Hepatocyte (in vitro differentiated cells): ENCODE measurements around the gene FAM193A. TPM values are rescaled to one million over a fixed set of nuclear protein-coding genes. Genes with fewer than 3 reads are reported as not detected.

Experiments
- DNase-seq: peaks from one replicate; pipeline ENCODE4 v3.0.0-alpha.2; 2016; ENCODE audit warnings: low spot score
- H2AFZ ChIP-seq: fragments of 200-600 bp; sonication (generic); 2 replicates; pipeline ENCODE4 v1.6.0; 2016; ENCODE audit warnings: antibody characterized with exemption, mild to moderate bottlenecking
- H3K27ac ChIP-seq: fragments of 200-600 bp; sonication (generic); 2 replicates; pipeline ENCODE4 v1.5.1; 2016; ENCODE audit warnings: mild to moderate bottlenecking
- H3K27me3 ChIP-seq: fragments of 200-600 bp; sonication (generic); 2 replicates; pipeline ENCODE4 v1.6.1; 2016
- H3K36me3 ChIP-seq: fragments of 200-600 bp; sonication (generic); replicated peaks from 2 replicates; pipeline ENCODE4 v1.5.1; 2016; ENCODE audit warnings: low read depth; ENCODE audit not compliant: insufficient read depth
- H3K4me1 ChIP-seq: fragments of 200-600 bp; sonication (generic); 2 replicates; pipeline ENCODE4 v1.5.1; 2016; ENCODE audit warnings: mild to moderate bottlenecking, moderate library complexity; ENCODE audit not compliant: insufficient read depth
- H3K4me2 ChIP-seq: fragments of 200-600 bp; sonication (generic); 2 replicates; pipeline ENCODE4 v1.6.0; 2016
- H3K4me3 ChIP-seq: fragments of 200-600 bp; sonication (generic); 2 replicates; pipeline ENCODE4 v1.5.1; 2016; ENCODE audit warnings: mild to moderate bottlenecking
- H3K79me2 ChIP-seq: fragments of 200-600 bp; sonication (generic); 2 replicates; pipeline ENCODE4 v1.6.0; 2017; ENCODE audit warnings: mild to moderate bottlenecking
- H3K9me2 ChIP-seq: fragments of 200-600 bp; sonication (generic); replicated peaks from 2 replicates; pipeline ENCODE4 v1.6.0; 2017; ENCODE audit warnings: mild to moderate bottlenecking; ENCODE audit not compliant: insufficient read depth
- H3K9me3 ChIP-seq: fragments of 200-600 bp; sonication (generic); 2 replicates; pipeline ENCODE4 v1.5.1; 2016; ENCODE audit warnings: low read depth, mild to moderate bottlenecking
- H4K20me1 ChIP-seq: fragments of 200-600 bp; sonication (generic); 2 replicates; pipeline ENCODE4 v1.6.0; 2016; ENCODE audit warnings: mild to moderate bottlenecking; ENCODE audit not compliant: insufficient read depth, poor library complexity, severe bottlenecking
- CTCF ChIP-seq: fragments of 200-600 bp; sonication (generic); IDR thresholded peaks from 2 replicates; pipeline ENCODE4 v1.5.1; 2016; ENCODE audit warnings: antibody characterized with exemption, mild to moderate bottlenecking; ENCODE audit not compliant: poor library complexity
- EZH2 ChIP-seq: fragments of 200-600 bp; sonication (generic); IDR thresholded peaks from 2 replicates; pipeline ENCODE4 v1.6.1; 2016; ENCODE audit warnings: antibody characterized with exemption, mild to moderate bottlenecking, borderline replicate concordance
- EZH2phosphoT487 ChIP-seq: fragments of 200-600 bp; sonication (generic); IDR thresholded peaks from one replicate; pipeline ENCODE4 v1.6.1; 2018; ENCODE audit warnings: antibody characterized with exemption, mild to moderate bottlenecking, low read depth, moderate library complexity; ENCODE audit not compliant: unreplicated experiment, severe bottlenecking
- WGBS: methylation state at CpG from one replicate; pipeline ENCODE4 v1.1.6; 2016; ENCODE audit warnings: low lambda C conversion rate; ENCODE audit errors: missing lambda C conversion rate; 5-methylcytosine and 5-hydroxymethylcytosine counted together
- polyA plus RNA-seq: library from polyadenylated mRNA; unstranded; fragments of >200 nt; fragmentation: Nextera tagmentation; extraction: Ambion mirVana; gene quantifications from 2 replicates; pipeline ENCODE4 v1.2.1, GENCODE V29; 2016
- total RNA-seq: library from RNA; depleted of rRNA; stranded (reverse); fragments of >200 nt; gene quantifications from 2 replicates; pipeline ENCODE4 v1.2.3, GENCODE V29; 2014

FAM193A gene
- total and polyA plus RNA-seq, 2 experiments from 2014 or later: 11.4 to 15.8 TPM

- no peaks in the 10 kb centered on the region for H3K4me1 ChIP-seq
- no peaks in the 10 kb centered on the region for H4K20me1 ChIP-seq
- no peaks in the 10 kb centered on the region for H3K36me3 ChIP-seq
- 89% methylated on average over 13 of the region's 13 CpGs for WGBS
- TF ChIP-seq EZH2phosphoT487 (no peak), CTCF (no peak), EZH2 (no peak)
- no peak overlapping the region for H3K4me2 ChIP-seq
- no peaks in the 10 kb centered on the region for H3K9me3 ChIP-seq
- H2AFZ ChIP-seq: no peak overlapping the region
- H3K27me3 ChIP-seq: no peaks in the 10 kb centered on the region
- H3K79me2 ChIP-seq: peaks cover 12% of the 10 kb centered on the region
- no peak for DNase-seq
- no peaks in the 10 kb centered on the region for H3K9me2 ChIP-seq
- no peak overlapping the region for H3K4me3 ChIP-seq
- H3K27ac ChIP-seq: no peak overlapping the region
Observed at GRCh38 chr4:2686379-2687265, 150.2 kb downstream of the FAM193A start.

- no peak overlapping the region for H3K4me3 ChIP-seq
- H3K27me3 ChIP-seq: no peaks in the 10 kb centered on the region
- H3K36me3 ChIP-seq: no peaks in the 10 kb centered on the region
- no peaks in the 10 kb centered on the region for H3K4me1 ChIP-seq
- peaks cover 3% of the 10 kb centered on the region for H3K79me2 ChIP-seq
- no peaks in the 10 kb centered on the region for H4K20me1 ChIP-seq
- WGBS: 97% methylated on average over 11 of the region's 11 CpGs
- H3K9me3 ChIP-seq: no peaks in the 10 kb centered on the region
- DNase-seq: no peak
- no peak overlapping the region for H3K27ac ChIP-seq
- TF ChIP-seq EZH2phosphoT487 (no peak), EZH2 (no peak), CTCF (no peak)
- no peak overlapping the region for H2AFZ ChIP-seq
- H3K9me2 ChIP-seq: no peaks in the 10 kb centered on the region
- H3K4me2 ChIP-seq: no peak overlapping the region
Observed at GRCh38 chr4:2688281-2688680, 151.8 kb downstream of the FAM193A start.

DNA sequence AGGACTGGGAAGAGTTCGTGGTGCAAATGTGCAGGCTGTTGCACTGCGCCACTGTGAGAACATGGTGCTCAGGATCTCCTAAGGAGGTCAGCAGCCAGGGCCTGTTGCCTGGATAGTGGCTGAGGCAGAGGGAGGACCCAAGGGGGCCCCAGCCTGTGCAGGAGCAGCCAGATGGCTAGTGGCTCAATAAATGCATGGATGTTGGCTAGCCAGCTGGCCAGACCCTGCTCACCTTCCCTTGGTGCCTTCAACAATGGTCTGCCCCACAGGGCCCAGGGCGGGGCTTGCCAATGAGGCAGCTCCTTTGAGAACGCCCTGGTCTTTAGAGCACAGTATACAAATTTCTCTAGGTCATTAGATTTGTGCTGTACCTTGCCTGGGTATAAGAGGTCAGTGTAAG lies 152.2 kb downstream of the FAM193A start:
- no peak overlapping the region for H3K4me3 ChIP-seq
- H3K9me3 ChIP-seq: no peaks in the 10 kb centered on the region
- TF ChIP-seq EZH2phosphoT487 (no peak), CTCF (no peak), EZH2 (no peak)
- H3K27ac ChIP-seq: no peak overlapping the region
- no peak overlapping the region for H3K4me2 ChIP-seq
- WGBS: 94% methylated on average over 4 of the region's 4 CpGs
- DNase-seq: no peak
- peaks cover 3% of the 10 kb centered on the region for H3K79me2 ChIP-seq
- no peaks in the 10 kb centered on the region for H3K4me1 ChIP-seq
- no peaks in the 10 kb centered on the region for H3K27me3 ChIP-seq
- H3K36me3 ChIP-seq: no peaks in the 10 kb centered on the region
- H4K20me1 ChIP-seq: no peaks in the 10 kb centered on the region
- no peak overlapping the region for H2AFZ ChIP-seq
- H3K9me2 ChIP-seq: no peaks in the 10 kb centered on the region
